HG03342 (cell line): ENCODE data around the gene GUCA2A.

Source experiments
- ATAC-seq: cut with Tn5 transposase; IDR thresholded peaks from one replicate; pipeline ENCODE4 v1.9.1; 2021; ENCODE audit warnings: mild to moderate bottlenecking, moderate library complexity; ENCODE audit not compliant: unreplicated experiment

GUCA2A gene

GRCh38 chr1:42155362-42155761, 9.2 kb downstream of the GUCA2A start:
- ATAC-seq: no peak

- no peak for ATAC-seq
Measured at GRCh38 chr1:42154685-42155084, 9.9 kb downstream of the GUCA2A start.

GRCh38 chr1:42153624-42154023, 10.9 kb downstream of the GUCA2A start:
- ATAC-seq: no peak

GRCh38 chr1:42152907-42153600, 11.5 kb downstream of the GUCA2A start, which contains the start of gene GUCA2B:
TSS of gene GUCA2B (plus strand) at chr1:42153410. CDS start at chr1:42153451, 41 bp downstream.
- no peak for ATAC-seq

GRCh38 chr1:42152119-42152518, 12.4 kb downstream of the GUCA2A start:
- no peak for ATAC-seq

- no peak for ATAC-seq
Measured at GRCh38 chr1:42150651-42151050, 13.9 kb downstream of the GUCA2A start.

GRCh38 chr1:42148166-42148565, 16.4 kb downstream of the GUCA2A start:
- ATAC-seq: no peak

- ATAC-seq: no peak
Measured at GRCh38 chr1:42146626-42147320, 17.8 kb downstream of the GUCA2A start.

GRCh38 chr1:42145764-42146625, 18.6 kb downstream of the GUCA2A start:
- ATAC-seq: no peak

- ATAC-seq: no peak
Measured at GRCh38 chr1:42145389-42145716, 19.2 kb downstream of the GUCA2A start.

GRCh38 chr1:42144711-42145388, 19.7 kb downstream of the GUCA2A start:
- no peak for ATAC-seq

- no peak for ATAC-seq
Measured at GRCh38 chr1:42143896-42144710, 20.4 kb downstream of the GUCA2A start.

- no peak for ATAC-seq
Measured at GRCh38 chr1:42142894-42143675, 21.5 kb downstream of the GUCA2A start.

GRCh38 chr1:42141978-42142377, 22.6 kb downstream of the GUCA2A start:
- no peak for ATAC-seq

- ATAC-seq: no peak
Measured at GRCh38 chr1:42140191-42140590, 24.4 kb downstream of the GUCA2A start.

GRCh38 chr1:42139444-42139843, 25.1 kb downstream of the GUCA2A start:
- no peak for ATAC-seq

GRCh38 chr1:42138586-42138985, 26.0 kb downstream of the GUCA2A start:
- ATAC-seq: no peak

GRCh38 chr1:42137766-42138165, 26.8 kb downstream of the GUCA2A start:
- ATAC-seq: no peak

- no peak for ATAC-seq
Measured at GRCh38 chr1:42136466-42136865, 28.1 kb downstream of the GUCA2A start.
